Activated T-helper 17 cell treated with anti-CD3 and anti-CD28 coated beads, Interleukin-2, amount 50 U/mL, for 72 hours (primary cell): ENCODE data around the gene GMPS. TPM values are rescaled to one million over a fixed set of nuclear protein-coding genes. Genes with fewer than 3 reads are reported as not detected.
"Not testable (repeated sequence)": the region's sequence is repeated elsewhere in the genome, so short reads cannot be mapped to it uniquely, and the experiment has no call there.

ENCODE experiments used
- ATAC-seq: fragments of 150-1000 bp; cut with Tn5 transposase; replicated peaks from 2 replicates; pipeline ENCODE4 v1.10.0; 2021; ENCODE audit warnings: mild to moderate bottlenecking, moderate library complexity
- H3K27ac Mint-ChIP-seq: one replicate; pipeline ENCODE4 v1.8.0; 2022; ENCODE audit warnings: mixed read lengths
- H3K27me3 Mint-ChIP-seq: one replicate; pipeline ENCODE4 v1.8.0; 2022; ENCODE audit warnings: mixed read lengths
- H3K36me3 Mint-ChIP-seq: one replicate; pipeline ENCODE4 v1.8.0; 2022; ENCODE audit warnings: low read depth, mild to moderate bottlenecking, mixed read lengths
- H3K4me1 Mint-ChIP-seq: one replicate; pipeline ENCODE4 v1.8.0; 2022; ENCODE audit warnings: mixed read lengths
- H3K4me3 Mint-ChIP-seq: one replicate; pipeline ENCODE4 v1.8.0; 2022; ENCODE audit warnings: mild to moderate bottlenecking, mixed read lengths
- H3K9me3 Mint-ChIP-seq: one replicate; pipeline ENCODE4 v1.8.0; 2022; ENCODE audit warnings: mixed read lengths
- total RNA-seq, 2 donors: library from RNA; stranded (reverse); gene quantifications; one replicate each; pipeline ENCODE4 v1.2.3, GENCODE V29; 2022

The GMPS gene
- total RNA-seq, 2 donors from 2014 or later, result 83.5 to 113 TPM

DNA sequence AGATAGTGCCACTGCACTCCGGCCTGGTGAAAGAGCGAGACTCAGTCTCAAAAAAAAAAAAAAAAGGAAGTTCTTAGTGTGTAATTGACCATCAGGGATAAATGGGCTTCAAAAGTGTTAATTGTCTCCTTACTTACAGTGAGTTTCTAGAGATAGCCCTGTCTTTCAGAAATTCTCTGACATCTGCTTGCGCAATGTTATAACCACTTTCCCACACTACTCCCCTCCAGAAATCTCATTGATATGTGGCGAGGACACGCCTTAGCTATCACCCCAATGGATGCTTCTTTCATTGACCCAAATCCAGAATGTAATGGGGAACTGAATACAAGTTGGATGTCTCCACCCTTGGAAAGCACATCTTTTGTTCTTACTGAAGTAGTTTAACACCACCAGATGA is 70.9 kb downstream of the GMPS start:
- no peaks in the 10 kb centered on the region for H3K27me3 Mint-ChIP-seq
- H3K9me3 Mint-ChIP-seq, result no peaks in the 10 kb centered on the region
- no peak overlapping the region for H3K4me3 Mint-ChIP-seq
- no peak overlapping the region for H3K27ac Mint-ChIP-seq
- no peak for ATAC-seq
- H3K4me1 Mint-ChIP-seq, result no peaks in the 10 kb centered on the region
- peaks cover 56% of the 10 kb centered on the region for H3K36me3 Mint-ChIP-seq

GRCh38 chr3:155944081-155944480 is 73.6 kb downstream of the GMPS start:
- no peaks in the 10 kb centered on the region for H3K27me3 Mint-ChIP-seq
- no peak overlapping the region for H3K4me3 Mint-ChIP-seq
- no peak for ATAC-seq
- H3K4me1 Mint-ChIP-seq, result no peaks in the 10 kb centered on the region
- H3K9me3 Mint-ChIP-seq, result no peaks in the 10 kb centered on the region
- H3K27ac Mint-ChIP-seq, result no peak overlapping the region
- H3K36me3 Mint-ChIP-seq, result peaks cover 29% of the 10 kb centered on the region

DNA sequence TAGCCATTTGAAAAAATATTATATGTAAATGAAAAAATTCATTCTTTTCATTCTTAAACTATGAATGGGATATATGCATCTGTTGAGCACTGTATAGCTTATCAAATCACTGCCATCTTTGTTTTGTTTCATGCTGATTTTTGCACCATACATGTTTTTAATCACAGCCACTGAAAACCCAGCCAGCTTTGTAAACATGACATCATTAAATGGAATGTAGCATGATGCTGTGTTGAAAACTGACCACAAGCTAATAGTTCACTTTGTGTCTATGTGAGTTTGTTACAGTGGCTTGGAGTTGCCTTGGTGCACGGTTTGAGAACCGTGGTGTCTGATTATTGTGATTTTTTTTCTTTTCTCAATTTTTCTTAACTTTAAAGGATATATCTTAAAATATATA is 75.7 kb downstream of the GMPS start:
- Mint-ChIP-seq H3K9me3 (no peaks in the 10 kb centered on the region), H3K27me3 (no peaks in the 10 kb centered on the region), H3K4me1 (no peaks in the 10 kb centered on the region), H3K27ac (no peak overlapping the region), H3K4me3 (no peak overlapping the region), H3K36me3 (peaks cover 10% of the 10 kb centered on the region)
- no peak for ATAC-seq

- Mint-ChIP-seq H3K4me1 (no peaks in the 10 kb centered on the region), H3K4me3 (no peak overlapping the region), H3K36me3 (no peaks in the 10 kb centered on the region), H3K27me3 (no peaks in the 10 kb centered on the region), H3K27ac (no peak overlapping the region), H3K9me3 (no peaks in the 10 kb centered on the region)
- ATAC-seq, result no peak
Measured at GRCh38 chr3:155948476-155948875, 78.0 kb downstream of the GMPS start.

DNA sequence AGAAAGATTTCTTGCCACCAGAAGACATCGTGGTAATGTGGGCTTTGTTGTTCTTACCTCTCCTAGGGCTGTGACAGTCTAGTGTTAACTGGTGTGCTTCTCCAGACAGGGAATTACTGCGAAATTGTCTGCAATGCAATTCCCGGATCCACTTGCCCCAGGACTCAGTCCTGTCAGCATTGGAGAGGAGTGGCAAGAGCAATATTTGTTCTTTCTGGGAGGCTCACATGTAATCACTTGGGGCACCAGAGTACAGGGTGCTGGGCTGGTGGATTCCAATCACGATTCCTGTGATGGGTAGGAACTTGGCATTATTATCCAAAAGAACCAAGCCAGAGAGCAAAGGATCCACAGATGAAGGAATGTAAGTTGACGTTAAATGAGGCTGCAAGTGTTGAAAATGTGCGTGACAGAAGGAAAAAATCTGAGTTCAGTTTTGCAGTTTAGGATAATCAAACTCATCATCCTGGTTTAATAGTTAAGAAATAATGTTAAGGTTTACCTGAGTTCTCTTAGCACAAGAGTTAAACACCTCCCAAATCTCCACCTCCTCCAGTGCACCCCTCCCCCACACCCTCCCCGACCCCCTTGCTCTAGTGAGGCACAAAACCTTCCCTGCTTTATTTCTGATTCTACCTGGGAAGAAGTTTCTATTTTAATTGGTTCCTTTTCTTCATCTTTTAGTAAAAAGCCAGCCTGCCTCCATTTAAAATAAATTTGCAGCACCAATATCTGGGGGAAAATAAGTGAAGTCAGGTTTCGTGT is 79.2 kb downstream of the GMPS start:
- Mint-ChIP-seq H3K4me1 (no peaks in the 10 kb centered on the region), H3K27ac (no peak overlapping the region), H3K27me3 (no peaks in the 10 kb centered on the region), H3K36me3 (no peaks in the 10 kb centered on the region), H3K4me3 (no peak overlapping the region), H3K9me3 (no peaks in the 10 kb centered on the region)
- ATAC-seq, result no peak

DNA sequence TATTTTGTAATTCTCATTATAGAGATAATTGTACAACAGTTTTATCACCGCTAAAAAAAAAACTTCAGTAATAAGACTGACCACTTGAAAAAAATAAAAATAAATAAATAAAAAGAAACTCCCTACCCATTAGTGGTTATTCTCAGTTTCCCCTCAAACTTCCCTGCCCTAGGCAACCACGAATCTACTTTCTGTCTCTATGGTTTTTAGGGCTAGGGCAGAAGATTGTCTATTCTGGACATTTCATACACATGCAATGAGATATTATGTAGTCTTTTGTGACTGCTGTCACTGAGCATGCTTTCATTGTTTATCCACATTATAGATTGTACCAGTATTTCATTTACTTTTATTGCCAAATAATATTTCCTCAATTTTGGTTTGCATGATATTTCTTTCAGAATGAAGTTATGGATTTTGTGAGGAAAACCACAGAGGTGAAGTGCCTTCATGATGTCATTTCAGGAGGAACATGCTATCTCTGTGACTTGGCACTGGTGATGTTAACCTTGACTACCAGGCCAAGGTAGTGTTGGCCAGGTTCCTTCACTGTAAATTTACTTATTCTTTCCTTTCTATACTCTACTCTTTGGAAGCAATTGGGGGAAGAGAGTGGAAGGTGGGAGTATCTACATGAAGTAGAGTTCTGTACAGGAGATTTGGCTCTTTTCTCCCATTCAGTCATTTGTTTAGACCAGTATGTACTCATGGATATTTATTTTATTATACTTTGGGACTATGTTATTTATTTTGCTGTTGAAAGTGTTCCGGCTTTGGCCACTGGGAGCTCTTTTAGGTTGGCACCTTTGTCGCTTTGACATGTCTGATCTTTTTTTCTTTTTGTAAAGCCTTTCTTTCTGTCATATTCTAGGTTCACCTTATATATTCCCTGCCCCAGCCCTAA is 86.3 kb downstream of the GMPS start:
- no peaks in the 10 kb centered on the region for H3K9me3 Mint-ChIP-seq
- no peak for ATAC-seq

GRCh38 chr3:155957412-155957880 is 87.0 kb downstream of the GMPS start:
- Mint-ChIP-seq H3K4me3 (no peak overlapping the region), H3K27ac (no peak overlapping the region), H3K27me3 (no peaks in the 10 kb centered on the region), H3K9me3 (no peaks in the 10 kb centered on the region), H3K4me1 (no peaks in the 10 kb centered on the region), H3K36me3 (no peaks in the 10 kb centered on the region)
- no peak for ATAC-seq

More for the DNA sequence above, 86.3 kb downstream of the GMPS start:
- Mint-ChIP-seq H3K4me3 (no peak overlapping the region), H3K4me1 (no peaks in the 10 kb centered on the region), H3K36me3 (no peaks in the 10 kb centered on the region), H3K27ac (no peak overlapping the region), H3K27me3 (no peaks in the 10 kb centered on the region)

- H3K4me3 Mint-ChIP-seq, result no peak overlapping the region
- ATAC-seq, result no peak
- no peaks in the 10 kb centered on the region for H3K27me3 Mint-ChIP-seq
- H3K9me3 Mint-ChIP-seq, result no peaks in the 10 kb centered on the region
- no peak overlapping the region for H3K27ac Mint-ChIP-seq
- no peaks in the 10 kb centered on the region for H3K36me3 Mint-ChIP-seq
- no peaks in the 10 kb centered on the region for H3K4me1 Mint-ChIP-seq
Measured at GRCh38 chr3:155958676-155959075, 88.2 kb downstream of the GMPS start.

- no peaks in the 10 kb centered on the region for H3K36me3 Mint-ChIP-seq
- H3K4me3 Mint-ChIP-seq, result no peak overlapping the region
- no peaks in the 10 kb centered on the region for H3K9me3 Mint-ChIP-seq
- no peaks in the 10 kb centered on the region for H3K27me3 Mint-ChIP-seq
- H3K4me1 Mint-ChIP-seq, result no peaks in the 10 kb centered on the region
- no peak for ATAC-seq
- H3K27ac Mint-ChIP-seq, result no peak overlapping the region
Measured at GRCh38 chr3:155960060-155960459, 89.6 kb downstream of the GMPS start.

DNA sequence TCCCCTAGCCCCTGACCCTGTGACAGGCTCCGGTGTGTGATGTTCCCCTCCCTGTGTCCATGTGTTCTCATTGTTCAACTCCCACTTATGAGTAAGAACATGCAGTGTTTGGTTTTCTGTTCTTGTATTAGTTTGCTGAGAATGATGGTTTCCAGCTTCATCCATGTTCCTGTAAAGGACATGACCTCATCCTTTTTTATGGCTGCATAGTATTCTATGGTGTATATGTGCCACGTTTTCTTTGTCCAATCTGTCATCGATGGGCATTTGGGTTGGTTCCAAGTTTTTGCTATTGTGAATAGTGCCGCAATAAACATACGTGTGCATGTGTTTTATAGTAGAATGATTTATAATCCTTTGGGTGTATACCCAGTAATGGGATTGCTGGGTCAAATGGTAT is 90.6 kb downstream of the GMPS start:
- not testable (repeated sequence) for ATAC-seq, H3K36me3 Mint-ChIP-seq, H3K27me3 Mint-ChIP-seq, H3K4me1 Mint-ChIP-seq, H3K4me3 Mint-ChIP-seq, H3K27ac Mint-ChIP-seq, H3K9me3 Mint-ChIP-seq

DNA sequence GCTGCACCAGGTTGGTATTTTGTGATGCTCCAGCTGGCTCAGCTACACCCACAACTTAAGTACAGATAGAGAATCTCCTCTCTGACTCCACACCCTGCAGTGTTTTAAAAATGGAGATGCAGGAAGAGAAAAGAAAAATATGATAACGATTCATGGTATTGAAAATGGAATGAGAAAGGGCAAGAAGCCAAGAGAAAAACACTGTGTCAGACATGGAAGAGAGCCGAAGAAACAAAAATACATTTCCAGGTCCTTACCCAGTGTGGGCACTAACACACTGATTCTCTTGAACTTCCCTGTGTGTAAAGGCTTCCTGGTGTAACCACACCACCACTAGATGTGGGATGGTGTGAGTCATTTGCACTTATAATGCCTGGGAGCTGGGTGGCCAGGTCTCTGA is 93.1 kb downstream of the GMPS start:
- no peak overlapping the region for H3K27ac Mint-ChIP-seq
- no peaks in the 10 kb centered on the region for H3K27me3 Mint-ChIP-seq
- ATAC-seq, result no peak
- no peaks in the 10 kb centered on the region for H3K4me1 Mint-ChIP-seq
- H3K36me3 Mint-ChIP-seq, result no peaks in the 10 kb centered on the region
- H3K4me3 Mint-ChIP-seq, result no peak overlapping the region
- H3K9me3 Mint-ChIP-seq, result no peaks in the 10 kb centered on the region

DNA sequence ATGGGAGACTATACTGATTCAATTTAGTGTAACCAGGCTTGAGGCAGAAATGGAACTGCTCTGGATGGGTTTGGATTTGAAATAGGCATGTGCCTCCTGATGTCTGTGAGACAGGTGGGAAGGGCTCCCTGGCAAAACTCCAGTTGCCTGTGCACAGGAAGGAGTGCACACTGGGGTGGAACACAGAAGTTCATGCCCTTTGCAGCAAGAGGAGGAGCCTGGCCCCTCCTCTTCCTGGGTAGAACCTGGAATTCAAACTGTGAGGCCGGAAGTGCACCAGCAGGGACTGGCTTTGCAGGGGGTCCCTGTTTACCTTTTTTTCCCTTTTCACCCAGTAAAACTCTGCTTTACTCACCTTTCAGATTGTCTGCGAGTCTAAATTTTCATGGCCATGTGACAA is 99.9 kb downstream of the GMPS start:
- Mint-ChIP-seq H3K4me3 (no peak overlapping the region), H3K9me3 (peaks cover 5% of the 10 kb centered on the region), H3K27me3 (no peaks in the 10 kb centered on the region), H3K27ac (no peak overlapping the region), H3K36me3 (no peaks in the 10 kb centered on the region), H3K4me1 (no peaks in the 10 kb centered on the region)
- no peak for ATAC-seq

DNA sequence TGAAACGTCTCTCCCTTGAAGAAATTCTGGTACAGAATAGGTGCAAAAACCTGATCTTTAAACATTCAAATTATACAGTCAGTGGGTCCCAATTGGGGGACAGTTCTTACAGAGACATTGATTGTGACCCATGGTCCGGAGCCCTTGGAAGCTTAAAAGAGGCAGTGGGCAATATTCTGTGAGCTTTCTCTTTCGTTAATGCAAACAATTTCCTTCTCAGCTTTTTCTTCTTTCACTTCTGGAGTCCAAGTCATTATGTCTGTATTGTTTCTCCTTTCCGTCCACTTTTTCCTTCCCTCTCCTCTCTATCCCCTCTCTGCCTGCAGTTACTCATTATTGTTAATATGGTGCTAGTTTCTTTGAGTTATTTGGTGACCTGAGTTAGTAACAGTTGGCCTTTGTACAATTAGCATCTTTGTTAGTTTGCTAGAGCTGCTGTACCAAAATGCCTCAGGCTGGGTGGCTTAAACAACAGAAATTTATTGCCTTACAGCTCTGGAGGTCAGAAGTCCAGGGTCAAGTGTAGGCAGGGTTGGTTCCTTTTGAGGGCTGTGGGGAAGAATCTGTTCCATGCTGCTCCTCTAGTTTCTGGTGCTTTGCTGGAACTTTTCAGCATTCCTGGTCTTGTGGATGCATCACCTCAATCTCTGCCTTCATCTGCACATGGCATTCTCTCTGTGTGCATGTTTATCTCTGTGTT is 102.6 kb downstream of the GMPS start:
- Mint-ChIP-seq H3K4me1 (no peaks in the 10 kb centered on the region), H3K36me3 (no peaks in the 10 kb centered on the region), H3K27me3 (no peaks in the 10 kb centered on the region), H3K27ac (no peak overlapping the region), H3K9me3 (peaks cover 5% of the 10 kb centered on the region), H3K4me3 (no peak overlapping the region)
- ATAC-seq, result no peak

DNA sequence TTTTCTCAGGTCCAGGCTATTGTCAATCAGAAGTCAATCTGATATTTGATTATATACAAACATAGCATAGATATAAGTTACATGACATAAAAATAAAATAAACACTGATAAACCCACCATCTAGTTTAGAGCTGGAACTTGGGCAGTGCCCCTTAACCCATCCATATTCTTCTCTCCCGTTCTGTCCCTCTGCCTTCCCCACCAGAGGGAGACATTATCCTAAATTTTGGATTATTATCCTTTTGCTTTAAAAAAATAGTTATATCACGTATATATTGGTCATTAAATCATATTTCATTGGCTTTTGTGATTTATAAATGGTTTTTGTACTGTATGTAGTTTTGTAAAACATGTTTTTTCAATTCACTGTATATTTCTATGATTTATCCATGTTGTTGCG is 107.9 kb downstream of the GMPS start:
- Mint-ChIP-seq H3K27ac (no peak overlapping the region), H3K27me3 (no peaks in the 10 kb centered on the region), H3K9me3 (no peaks in the 10 kb centered on the region), H3K4me3 (no peak overlapping the region), H3K36me3 (no peaks in the 10 kb centered on the region), H3K4me1 (no peaks in the 10 kb centered on the region)
- no peak for ATAC-seq
